ENCODE measurements around the gene ARHGAP22. TPM values are rescaled to one million over a fixed set of nuclear protein-coding genes. Genes with fewer than 3 reads are reported as not detected.

The ARHGAP22 gene
- total RNA-seq, 1 donor from 2014 or later: 11.7 TPM

GRCh38 chr10:48508791-48509772, 95.8 kb downstream of the ARHGAP22 start:
- DNase-seq (ENCODE audit: low spot score): no peak
- no peak for ATAC-seq
- intact Hi-C loops (cut with DNase I): no loop called here

GRCh38 chr10:48507933-48508790, 96.7 kb downstream of the ARHGAP22 start:
- intact Hi-C loops (cut with DNase I): no loop called here
- ATAC-seq (no peak), DNase-seq (ENCODE audit: low spot score) (no peak)

- no peak for DNase-seq (ENCODE audit: low spot score)
- no peak for ATAC-seq
- intact Hi-C loops (cut with DNase I): no loop called here
Measured at GRCh38 chr10:48507494-48507893, 97.4 kb downstream of the ARHGAP22 start.

GRCh38 chr10:48506147-48506917, 98.5 kb downstream of the ARHGAP22 start:
- intact Hi-C loops (cut with DNase I): no loop called here
- ATAC-seq: no peak
- DNase-seq (ENCODE audit: low spot score): no peak

- intact Hi-C loops (cut with DNase I): no loop called here
- ATAC-seq (no peak), DNase-seq (ENCODE audit: low spot score) (no peak)
Measured at GRCh38 chr10:48505394-48506112, 99.3 kb downstream of the ARHGAP22 start.

DNA sequence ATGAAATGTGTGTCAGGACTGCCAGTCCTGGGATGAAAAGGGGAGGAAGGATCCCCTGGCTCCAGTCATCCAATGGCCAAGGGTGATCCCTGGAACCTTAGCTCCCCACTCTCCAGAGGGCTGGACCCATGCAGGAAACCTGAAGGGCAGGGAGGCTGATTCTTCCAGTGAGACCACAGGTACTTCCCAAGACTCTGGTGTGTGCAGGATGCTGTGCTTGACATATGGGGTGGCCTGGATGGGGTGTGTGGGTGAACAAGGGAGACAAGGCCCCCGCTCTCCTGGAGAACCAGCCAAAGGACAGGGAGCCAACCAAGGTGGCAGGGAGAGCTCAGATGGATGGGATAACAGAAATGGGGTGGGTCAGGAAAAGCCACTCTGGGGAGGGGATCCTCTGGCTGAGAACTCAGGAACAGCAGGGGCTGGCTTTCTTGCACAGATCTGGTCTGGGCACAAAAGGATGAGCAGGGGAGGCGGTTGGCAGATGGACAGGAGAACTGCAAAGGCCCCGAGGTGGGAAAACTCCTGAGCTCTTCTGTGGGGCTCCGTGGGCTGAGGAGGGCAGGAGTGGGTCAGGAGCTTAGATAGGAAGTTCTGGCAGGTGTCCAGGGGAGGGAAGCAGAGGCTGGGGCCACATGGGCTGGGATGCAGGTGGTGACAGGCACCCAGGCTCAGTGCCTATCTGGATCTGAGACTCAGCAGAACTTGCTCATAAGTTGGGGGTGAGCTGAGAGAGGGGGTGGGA, 100.6 kb downstream of the ARHGAP22 start:
- DNase-seq (ENCODE audit: low spot score) (no peak), ATAC-seq (no peak)
- intact Hi-C loops (cut with DNase I): no loop called here

DNA sequence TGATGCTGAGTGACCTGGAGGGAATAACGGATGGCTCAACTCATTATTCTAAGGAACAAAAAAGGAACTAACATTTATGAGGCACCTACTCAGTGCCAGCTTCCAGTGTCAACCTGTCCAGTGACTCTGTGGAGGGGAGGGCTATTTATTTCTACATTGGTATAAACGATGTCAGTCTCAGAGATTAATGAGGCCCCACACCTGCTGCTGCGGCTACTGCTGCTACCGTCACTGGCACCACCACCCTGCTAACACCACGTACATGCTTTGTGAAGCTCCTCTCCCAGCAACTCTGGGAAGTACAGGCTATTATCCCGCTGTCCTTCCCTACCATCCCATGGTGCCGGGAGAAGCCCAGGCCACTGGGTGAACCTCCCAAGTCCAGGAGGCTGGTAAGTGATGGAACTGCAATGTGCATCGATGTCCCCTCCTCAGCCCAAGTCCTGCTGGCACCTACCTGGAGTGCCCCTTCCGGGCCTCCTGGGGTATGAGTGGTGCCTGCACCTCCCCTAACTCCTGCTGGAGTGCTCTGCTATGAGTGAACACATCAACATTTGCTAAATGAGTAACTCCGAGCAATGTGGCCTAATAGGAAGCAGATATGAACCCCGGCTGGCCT, 101.5 kb downstream of the ARHGAP22 start:
- no peak for ATAC-seq

GRCh38 chr10:48502791-48503190, 102.1 kb downstream of the ARHGAP22 start:
- ATAC-seq (no peak), DNase-seq (ENCODE audit: low spot score) (no peak)
- intact Hi-C loops (cut with DNase I): no loop called here

More for the DNA sequence above, 101.5 kb downstream of the ARHGAP22 start:
- no peak for DNase-seq (ENCODE audit: low spot score)
- intact Hi-C loops (cut with DNase I): no loop called here

GRCh38 chr10:48501787-48502771, 102.8 kb downstream of the ARHGAP22 start:
- intact Hi-C loops (cut with DNase I): no loop called here
- ATAC-seq (no peak), DNase-seq (ENCODE audit: low spot score) (no peak)

DNA sequence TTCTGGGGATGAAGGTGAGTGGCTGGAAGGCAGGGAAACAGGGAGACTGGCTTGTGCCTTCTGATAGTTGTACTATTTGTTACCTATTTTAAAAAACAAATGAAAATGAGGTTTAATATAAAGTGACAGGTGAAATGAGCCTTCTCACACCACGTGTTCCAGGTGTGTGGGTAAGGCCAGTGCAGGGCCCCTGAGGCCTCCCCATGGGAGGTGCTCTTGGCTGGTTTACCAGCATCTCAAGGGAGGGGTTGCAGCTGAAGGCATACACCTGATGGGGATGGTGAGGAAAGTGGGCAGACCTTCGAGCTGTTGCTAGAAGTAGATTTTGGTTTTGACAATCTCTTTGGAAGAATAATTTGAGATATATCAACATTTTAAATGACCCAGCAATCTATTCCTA, 103.6 kb downstream of the ARHGAP22 start:
- intact Hi-C loops (cut with DNase I): no loop called here
- ATAC-seq (no peak), DNase-seq (ENCODE audit: low spot score) (no peak)

DNA sequence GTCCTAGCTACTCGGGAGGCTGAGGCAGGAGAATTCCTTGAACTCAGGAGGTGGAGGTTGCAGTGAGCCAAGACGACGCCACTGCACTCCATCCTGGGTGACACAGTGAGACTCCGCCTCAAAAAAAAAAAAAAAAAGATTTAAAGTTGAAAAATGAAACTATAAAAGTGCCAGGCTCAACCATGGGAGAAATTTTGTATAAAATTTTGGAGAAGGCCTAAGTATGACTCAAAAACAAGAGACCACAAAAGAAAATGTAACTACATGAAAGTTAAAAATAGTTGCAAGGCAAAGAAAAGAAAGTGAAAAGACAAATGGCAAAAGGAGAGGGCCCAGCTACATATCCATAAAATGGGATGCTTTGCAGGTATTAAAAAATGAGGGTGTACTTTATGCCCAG, 104.1 kb downstream of the ARHGAP22 start:
- ATAC-seq (no peak), DNase-seq (ENCODE audit: low spot score) (no peak)
- intact Hi-C loops (cut with DNase I): no loop called here

GRCh38 chr10:48498940-48499510, 105.8 kb downstream of the ARHGAP22 start:
- intact Hi-C loops (cut with DNase I): no loop called here
- DNase-seq (ENCODE audit: low spot score) (no peak), ATAC-seq (no peak)

DNA sequence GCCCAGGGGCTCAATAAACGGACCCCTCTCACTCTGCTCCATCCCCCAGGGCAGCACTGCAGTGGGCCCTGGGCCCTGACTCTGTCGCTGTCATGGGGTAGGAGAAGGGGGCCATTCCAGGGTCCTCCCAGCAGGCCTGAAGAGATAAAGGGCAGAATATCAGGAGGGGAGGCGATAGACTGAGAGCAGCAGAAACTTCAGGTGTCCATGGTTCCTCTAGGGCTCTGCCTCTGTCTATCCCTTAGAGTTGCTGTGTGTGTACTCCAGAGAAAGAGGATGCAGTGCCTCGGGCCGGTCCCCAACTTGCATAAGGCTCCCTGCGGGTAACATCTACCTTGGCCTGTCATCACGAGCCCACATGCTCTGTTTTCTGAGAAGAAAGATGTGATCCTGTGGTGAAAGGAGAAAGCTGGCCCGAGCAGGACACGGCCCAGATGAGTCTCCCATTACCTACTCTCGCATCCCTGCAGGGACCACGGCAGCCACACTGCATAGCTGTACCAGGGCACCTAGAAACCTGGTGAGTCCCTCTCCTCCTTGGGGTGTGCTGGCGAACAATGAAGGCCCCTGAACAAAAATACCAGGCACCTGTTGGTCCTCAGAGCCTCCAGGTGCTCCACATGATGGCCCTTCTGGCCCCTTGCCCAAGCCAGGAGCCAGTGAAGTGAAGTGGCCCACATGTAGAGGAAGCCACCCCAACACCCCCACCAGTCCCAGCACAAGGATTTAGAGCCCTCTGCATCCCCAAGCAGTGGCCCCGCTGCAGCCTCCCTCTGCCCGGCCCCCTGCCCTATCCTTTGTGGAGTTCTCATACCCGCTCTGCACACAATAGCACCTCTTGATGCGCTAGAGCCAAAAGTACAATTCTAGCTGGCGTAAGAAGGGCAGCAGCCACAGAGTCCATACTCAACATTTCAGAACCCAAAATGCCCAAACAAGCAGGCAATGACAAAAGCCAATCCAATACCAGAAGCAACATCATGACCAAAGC, 106.8 kb downstream of the ARHGAP22 start:
- intact Hi-C loops (cut with DNase I): no loop called here
- ATAC-seq (no peak), DNase-seq (ENCODE audit: low spot score) (no peak)

- intact Hi-C loops (cut with DNase I): no loop called here
- ATAC-seq (peak; percentile 28), DNase-seq (ENCODE audit: low spot score) (no peak)
Measured at GRCh38 chr10:48496831-48497779, 107.8 kb downstream of the ARHGAP22 start.

All from sciatic nerve (tissue), 2 donors.